ENCODE data around the gene CPN1.

Gene CPN1

GRCh38 chr10:100119726-100120125 lies 38.1 kb upstream of the CPN1 start:
- no peak overlapping the region for H3K9ac ChIP-seq (ENCODE audit: low read depth, low read length, poor library complexity)
- WGBS, 2 donors (ENCODE audit: extremely low coverage in 2 of 2, insufficient read length in 2 of 2, insufficient replicate concordance in 1 of 2): no CpG with 5 or more reads among the region's 4 CpGs
- no peak for DNase-seq (ENCODE audit: low spot score)

GRCh38 chr10:100114976-100115770 lies 33.5 kb upstream of the CPN1 start:
- no peak overlapping the region for H3K14ac ChIP-seq (ENCODE audit: low read length)

More at GRCh38 chr10:100119726-100120125, 38.1 kb upstream of the CPN1 start:
- peaks cover 0 to 9% (median 0%) of the 10 kb centered on the region in 3 experiments for H3K27me3 ChIP-seq (ENCODE audit: control insufficient read depth in 3 of 3, insufficient read depth in 3 of 3, low read depth in 1 of 3, low read length in 3 of 3)
- no peak overlapping the region for H2AK5ac ChIP-seq (ENCODE audit: low read depth, low read length)
- no peak overlapping the region for H4K8ac ChIP-seq (ENCODE audit: low read depth, low read length)
- H3K23ac ChIP-seq (ENCODE audit: low read depth, low read length, poor library complexity): no peak overlapping the region
- no peak overlapping the region for H3K4me2 ChIP-seq (ENCODE audit: insufficient read depth, low read length, poor library complexity, severe bottlenecking)
- no peaks in the 10 kb centered on the region for H3K4me1 ChIP-seq (ENCODE audit: control insufficient read depth in 2 of 2, insufficient read depth in 1 of 2, low read depth in 1 of 2, low read length in 2 of 2)
- no peak overlapping the region for H3K18ac ChIP-seq (ENCODE audit: low read length)
- no peak overlapping the region for H2AFZ ChIP-seq (ENCODE audit: low read length)
- H2BK5ac ChIP-seq (ENCODE audit: low read length): no peak overlapping the region
- no peaks in the 10 kb centered on the region for H3K79me1 ChIP-seq (ENCODE audit: low read depth, low read length)
- no peak overlapping the region for H2BK15ac ChIP-seq (ENCODE audit: low read length)
- H2BK120ac ChIP-seq (ENCODE audit: low read depth, low read length): no peak overlapping the region
- H4K91ac ChIP-seq (ENCODE audit: low read depth, low read length, poor library complexity): no peak overlapping the region
- no peak overlapping the region for H3K4me3 ChIP-seq (ENCODE audit: low read length in 2 of 2)
- peaks cover 0 to 1% of the 10 kb centered on the region in 2 donors for H3K9me3 ChIP-seq (replicated peaks in 1 of 2; ENCODE audit: control insufficient read depth in 2 of 2, insufficient read depth in 1 of 2, low read depth in 1 of 2, low read length in 2 of 2)
- no peak overlapping the region for H2BK12ac ChIP-seq (ENCODE audit: low read length)
- no peak overlapping the region for H3K14ac ChIP-seq (ENCODE audit: low read length)
- no peaks in the 10 kb centered on the region for H3K36me3 ChIP-seq (replicated peaks in 1 of 2; ENCODE audit: control insufficient read depth in 2 of 2, insufficient read depth in 2 of 2, low read length in 2 of 2)
- H3K27ac ChIP-seq (replicated peaks; ENCODE audit: low read length): no peak overlapping the region
- H3K4ac ChIP-seq (ENCODE audit: low read length): no peak overlapping the region

GRCh38 chr10:100114460-100114859 lies 32.8 kb upstream of the CPN1 start:
- H3K14ac ChIP-seq (ENCODE audit: low read length): no peak overlapping the region
- no peak overlapping the region for H2AFZ ChIP-seq (ENCODE audit: low read length)
- H2BK12ac ChIP-seq (ENCODE audit: low read length): no peak overlapping the region
- no peaks in the 10 kb centered on the region for H3K79me1 ChIP-seq (ENCODE audit: low read depth, low read length)
- H3K27ac ChIP-seq (replicated peaks; ENCODE audit: low read length): no peak overlapping the region
- no peak overlapping the region for H3K4me2 ChIP-seq (ENCODE audit: insufficient read depth, low read length, poor library complexity, severe bottlenecking)
- H3K27me3 ChIP-seq (ENCODE audit: control insufficient read depth in 3 of 3, insufficient read depth in 3 of 3, low read depth in 1 of 3, low read length in 3 of 3): peaks cover 0 to 16% (median 0%) of the 10 kb centered on the region in 3 experiments
- H2BK120ac ChIP-seq (ENCODE audit: low read depth, low read length): no peak overlapping the region
- no peak for DNase-seq (ENCODE audit: low spot score)
- H3K4ac ChIP-seq (ENCODE audit: low read length): no peak overlapping the region
- no peak overlapping the region for H3K9ac ChIP-seq (ENCODE audit: low read depth, low read length, poor library complexity)
- H2AK5ac ChIP-seq (ENCODE audit: low read depth, low read length): no peak overlapping the region
- H3K4me3 ChIP-seq (ENCODE audit: low read length in 2 of 2): no peak overlapping the region
- H3K36me3 ChIP-seq (replicated peaks in 1 of 2; ENCODE audit: control insufficient read depth in 2 of 2, insufficient read depth in 2 of 2, low read length in 2 of 2): no peaks in the 10 kb centered on the region
- H2BK15ac ChIP-seq (ENCODE audit: low read length): no peak overlapping the region
- H3K4me1 ChIP-seq (ENCODE audit: control insufficient read depth in 2 of 2, insufficient read depth in 1 of 2, low read depth in 1 of 2, low read length in 2 of 2): no peaks in the 10 kb centered on the region
- no peaks in the 10 kb centered on the region for H3K9me3 ChIP-seq (replicated peaks in 1 of 2; ENCODE audit: control insufficient read depth in 2 of 2, insufficient read depth in 1 of 2, low read depth in 1 of 2, low read length in 2 of 2)
- H4K91ac ChIP-seq (ENCODE audit: low read depth, low read length, poor library complexity): no peak overlapping the region
- H3K18ac ChIP-seq (ENCODE audit: low read length): no peak overlapping the region
- no CpG with 5 or more reads among the region's 13 CpGs for WGBS, 2 donors (ENCODE audit: extremely low coverage in 2 of 2, insufficient read length in 2 of 2, insufficient replicate concordance in 1 of 2)
- H3K23ac ChIP-seq (ENCODE audit: low read depth, low read length, poor library complexity): no peak overlapping the region
- H2BK5ac ChIP-seq (ENCODE audit: low read length): no peak overlapping the region
- no peak overlapping the region for H4K8ac ChIP-seq (ENCODE audit: low read depth, low read length)

More at GRCh38 chr10:100114976-100115770, 33.5 kb upstream of the CPN1 start:
- H3K23ac ChIP-seq (ENCODE audit: low read depth, low read length, poor library complexity): no peak overlapping the region
- no peak overlapping the region for H3K9ac ChIP-seq (ENCODE audit: low read depth, low read length, poor library complexity)
- no peak overlapping the region for H3K4me3 ChIP-seq (ENCODE audit: low read length in 2 of 2)
- H2BK5ac ChIP-seq (ENCODE audit: low read length): no peak overlapping the region
- no peak overlapping the region for H2AK5ac ChIP-seq (ENCODE audit: low read depth, low read length)
- no peak for DNase-seq (ENCODE audit: low spot score)
- H3K79me1 ChIP-seq (ENCODE audit: low read depth, low read length): no peaks in the 10 kb centered on the region
- no peaks in the 10 kb centered on the region for H3K4me1 ChIP-seq (ENCODE audit: control insufficient read depth in 2 of 2, insufficient read depth in 1 of 2, low read depth in 1 of 2, low read length in 2 of 2)
- H3K18ac ChIP-seq (ENCODE audit: low read length): no peak overlapping the region
- no CpG with 5 or more reads among the region's 51 CpGs for WGBS, 2 donors (ENCODE audit: extremely low coverage in 2 of 2, insufficient read length in 2 of 2, insufficient replicate concordance in 1 of 2)
- no peak overlapping the region for H3K27ac ChIP-seq (replicated peaks; ENCODE audit: low read length)
- no peak overlapping the region for H3K4me2 ChIP-seq (ENCODE audit: insufficient read depth, low read length, poor library complexity, severe bottlenecking)
- no peak overlapping the region for H2BK120ac ChIP-seq (ENCODE audit: low read depth, low read length)
- H3K27me3 ChIP-seq (ENCODE audit: control insufficient read depth in 3 of 3, insufficient read depth in 3 of 3, low read depth in 1 of 3, low read length in 3 of 3): peaks cover 0 to 16% (median 0%) of the 10 kb centered on the region in 3 experiments
- no peak overlapping the region for H2BK12ac ChIP-seq (ENCODE audit: low read length)
- H2AFZ ChIP-seq (ENCODE audit: low read length): peak overlapping the region; percentile 40
- H3K4ac ChIP-seq (ENCODE audit: low read length): no peak overlapping the region
- no peak overlapping the region for H2BK15ac ChIP-seq (ENCODE audit: low read length)
- no peak overlapping the region for H4K91ac ChIP-seq (ENCODE audit: low read depth, low read length, poor library complexity)
- H3K9me3 ChIP-seq (replicated peaks in 1 of 2; ENCODE audit: control insufficient read depth in 2 of 2, insufficient read depth in 1 of 2, low read depth in 1 of 2, low read length in 2 of 2): no peaks in the 10 kb centered on the region
- no peak overlapping the region for H4K8ac ChIP-seq (ENCODE audit: low read depth, low read length)
- no peaks in the 10 kb centered on the region for H3K36me3 ChIP-seq (replicated peaks in 1 of 2; ENCODE audit: control insufficient read depth in 2 of 2, insufficient read depth in 2 of 2, low read length in 2 of 2)

- Histone ChIP-seq H3K27ac (replicated peaks; ENCODE audit: low read length) (no peak overlapping the region), H3K4ac (ENCODE audit: low read length) (no peak overlapping the region), H2AFZ (ENCODE audit: low read length) (no peak overlapping the region), H3K79me1 (ENCODE audit: low read depth, low read length) (no peaks in the 10 kb centered on the region), H2BK12ac (ENCODE audit: low read length) (no peak overlapping the region), H2BK5ac (ENCODE audit: low read length) (no peak overlapping the region), H4K91ac (ENCODE audit: low read depth, low read length, poor library complexity) (no peak overlapping the region), H3K36me3 (replicated peaks in 1 of 2; ENCODE audit: control insufficient read depth in 2 of 2, insufficient read depth in 2 of 2, low read length in 2 of 2) (no peaks in the 10 kb centered on the region), H3K4me2 (ENCODE audit: insufficient read depth, low read length, poor library complexity, severe bottlenecking) (no peak overlapping the region), H3K18ac (ENCODE audit: low read length) (no peak overlapping the region), H3K14ac (ENCODE audit: low read length) (no peak overlapping the region), H3K4me1 (ENCODE audit: control insufficient read depth in 2 of 2, insufficient read depth in 1 of 2, low read depth in 1 of 2, low read length in 2 of 2) (no peaks in the 10 kb centered on the region), H3K27me3 (ENCODE audit: control insufficient read depth in 3 of 3, insufficient read depth in 3 of 3, low read depth in 1 of 3, low read length in 3 of 3) (peaks cover 0 to 6% (median 0%) of the 10 kb centered on the region in 3 experiments), H3K23ac (ENCODE audit: low read depth, low read length, poor library complexity) (no peak overlapping the region), H3K9me3 (replicated peaks in 1 of 2; ENCODE audit: control insufficient read depth in 2 of 2, insufficient read depth in 1 of 2, low read depth in 1 of 2, low read length in 2 of 2) (no peaks in the 10 kb centered on the region), H2BK15ac (ENCODE audit: low read length) (no peak overlapping the region), H3K4me3 (ENCODE audit: low read length in 2 of 2) (no peak overlapping the region), H4K8ac (ENCODE audit: low read depth, low read length) (no peak overlapping the region), H2AK5ac (ENCODE audit: low read depth, low read length) (no peak overlapping the region), H2BK120ac (ENCODE audit: low read depth, low read length) (no peak overlapping the region), H3K9ac (ENCODE audit: low read depth, low read length, poor library complexity) (no peak overlapping the region)
- no CpG with 5 or more reads among the region's 3 CpGs for WGBS, 2 donors (ENCODE audit: extremely low coverage in 2 of 2, insufficient read length in 2 of 2, insufficient replicate concordance in 1 of 2)
- DNase-seq (ENCODE audit: low spot score): no peak
Measured at GRCh38 chr10:100109670-100110069, 28.0 kb upstream of the CPN1 start.

All from neuronal stem cell (in vitro differentiated cells).